GM23338 (cell line): Measurements from ENCODE around the gene MRPS15. TPM values are rescaled to one million over a fixed set of nuclear protein-coding genes. Genes with fewer than 3 reads are reported as not detected.
"Not testable (repeated sequence)": the region's sequence is repeated elsewhere in the genome, so short reads cannot be mapped to it uniquely, and the experiment has no call there.

Experiments used
- ATAC-seq: fragments of 200-7000 bp; cut with Tn5 transposase; 3 replicates; pipeline ENCODE4 v1.9.1; 2020
- DNase-seq: peaks from one replicate; pipeline ENCODE4 v3.0.0-alpha.2; 2015; ENCODE audit warnings: low spot score
- H2AFZ ChIP-seq: fragments of 200-600 bp; sonication (generic); 2 replicates; pipeline ENCODE4 v1.8.0; 2016; ENCODE audit warnings: antibody characterized with exemption, mild to moderate bottlenecking, moderate library complexity
- H3F3A ChIP-seq: fragments of 200-600 bp; sonication (generic); replicated peaks from 2 replicates; pipeline ENCODE4 v1.8.0; 2017; ENCODE audit warnings: antibody characterized with exemption, mixed run types, low read depth
- H3K27ac ChIP-seq: fragments of 200-600 bp; sonication (generic); 2 replicates; pipeline ENCODE4 v1.6.1; 2016; ENCODE audit warnings: low read depth
- H3K27me3 ChIP-seq: fragments of 200-600 bp; sonication (generic); 2 replicates; pipeline ENCODE4 v1.8.0; 2016; ENCODE audit warnings: mild to moderate bottlenecking, mixed run types, moderate library complexity; ENCODE audit not compliant: insufficient read depth
- H3K36me3 ChIP-seq: fragments of 200-600 bp; sonication (generic); 2 replicates; pipeline ENCODE4 v1.8.0; 2016; ENCODE audit warnings: mild to moderate bottlenecking; ENCODE audit not compliant: insufficient read depth
- H3K4me1 ChIP-seq: fragments of 200-600 bp; sonication (generic); 2 replicates; pipeline ENCODE4 v1.8.0; 2016; ENCODE audit warnings: mild to moderate bottlenecking, moderate library complexity; ENCODE audit not compliant: insufficient read depth
- H3K4me2 ChIP-seq: fragments of 200-600 bp; sonication (generic); 2 replicates; pipeline ENCODE4 v1.7.1; 2017; ENCODE audit warnings: mixed run types
- H3K4me3 ChIP-seq: fragments of 200-600 bp; sonication (generic); 2 replicates; pipeline ENCODE4 v1.6.1; 2016; ENCODE audit warnings: mixed run types
- H3K79me2 ChIP-seq: fragments of 200-600 bp; sonication (generic); replicated peaks from 2 replicates; pipeline ENCODE4 v1.8.0; 2017; ENCODE audit warnings: mild to moderate bottlenecking; ENCODE audit not compliant: insufficient read depth
- H3K9me2 ChIP-seq: fragments of 200-600 bp; sonication (generic); 2 replicates; pipeline ENCODE4 v1.8.0; 2017; ENCODE audit not compliant: insufficient read depth
- H4K20me1 ChIP-seq: fragments of 200-600 bp; sonication (generic); replicated peaks from 2 replicates; pipeline ENCODE4 v1.8.0; 2017; ENCODE audit warnings: mild to moderate bottlenecking; ENCODE audit not compliant: insufficient read depth
- H3K27ac Mint-ChIP-seq: 2 replicates; pipeline ENCODE4 v1.8.0; 2020; ENCODE audit warnings: inconsistent platforms, mild to moderate bottlenecking, moderate library complexity, mixed read lengths
- H3K27me3 Mint-ChIP-seq: 3 replicates; pipeline ENCODE4 v1.8.0; 2022; ENCODE audit warnings: low read depth, mild to moderate bottlenecking, moderate library complexity, mixed read lengths, inconsistent platforms; ENCODE audit not compliant: insufficient read depth, poor library complexity
- H3K36me3 Mint-ChIP-seq: 3 replicates; pipeline ENCODE4 v1.8.0; 2021; ENCODE audit warnings: low read depth, mild to moderate bottlenecking, inconsistent platforms, moderate library complexity, mixed read lengths
- H3K4me1 Mint-ChIP-seq: 3 replicates; pipeline ENCODE4 v1.8.0; 2020; ENCODE audit warnings: mild to moderate bottlenecking, inconsistent platforms, mixed read lengths
- H3K4me3 Mint-ChIP-seq: 3 replicates; pipeline ENCODE4 v1.8.0; 2021; ENCODE audit warnings: moderate library complexity, mild to moderate bottlenecking, inconsistent platforms, mixed read lengths
- H3K9me3 Mint-ChIP-seq: 3 replicates; pipeline ENCODE4 v1.8.0; 2020; ENCODE audit warnings: moderate library complexity, mild to moderate bottlenecking, inconsistent platforms, mixed read lengths
- JUNB ChIP-seq: IDR thresholded peaks from one replicate; pipeline ENCODE4 v1.6.1; 2016; ENCODE audit warnings: antibody characterized with exemption; ENCODE audit not compliant: unreplicated experiment
- POLR2AphosphoS5 ChIP-seq: IDR thresholded peaks from 2 replicates; pipeline ENCODE4 v1.6.1; 2016; ENCODE audit warnings: antibody characterized with exemption, low read depth
- STAT1 ChIP-seq: IDR thresholded peaks from one replicate; pipeline ENCODE4 v1.6.1; 2016; ENCODE audit warnings: antibody characterized with exemption; ENCODE audit not compliant: unreplicated experiment
- ZNF114 ChIP-seq: fragments of 250-450 bp; sonication (Bioruptor Pico); IDR thresholded peaks from 2 replicates; pipeline ENCODE4 v1.5.0; 2020; ENCODE audit warnings: mild to moderate bottlenecking, moderate library complexity
- ZNF331 ChIP-seq: fragments of 250-450 bp; sonication (Bioruptor Pico); IDR thresholded peaks from 2 replicates; pipeline ENCODE4 v1.5.0; 2020; ENCODE audit warnings: low read depth, mild to moderate bottlenecking, moderate library complexity
- polyA plus RNA-seq: library from polyadenylated mRNA; unstranded; fragments of >200 nt; fragmentation: Nextera tagmentation; extraction: Ambion mirVana; gene quantifications from 2 replicates; pipeline ENCODE4 v1.2.1, GENCODE V29; 2016
- total RNA-seq: library from RNA; depleted of rRNA; stranded (reverse); fragments of >200 nt; shearing (Covaris generic); gene quantifications from 2 replicates; pipeline ENCODE4 v1.2.3, GENCODE V29; 2014
- TF ChIP-seq, protein P1 (sequence below), 2 experiments: fragments of 200-600 bp in 1 of 2; sonication (generic) in 1 of 2; conservative IDR thresholded peaks; 2 replicates each; pipeline versions ENCODE4 v1.5.1 to v1.6.1; 2016 to 2017; ENCODE audit warnings: antibody characterized with exemption in 2 of 2, low read depth in 2 of 2, mild to moderate bottlenecking in 2 of 2, moderate library complexity in 1 of 2
- TF ChIP-seq, protein P2 (sequence below): IDR thresholded peaks from one replicate; pipeline ENCODE4 v1.6.1; 2018; ENCODE audit warnings: antibody characterized with exemption; ENCODE audit not compliant: unreplicated experiment
- TF ChIP-seq, protein P3 (sequence below): fragments of 250-450 bp; sonication (Bioruptor Pico); IDR thresholded peaks from 2 replicates; pipeline ENCODE4 v1.5.0; 2020; ENCODE audit warnings: mild to moderate bottlenecking, moderate library complexity

The MRPS15 gene
- total and polyA plus RNA-seq, 2 experiments from 2014 or later, result 105 to 311 TPM

DNA sequence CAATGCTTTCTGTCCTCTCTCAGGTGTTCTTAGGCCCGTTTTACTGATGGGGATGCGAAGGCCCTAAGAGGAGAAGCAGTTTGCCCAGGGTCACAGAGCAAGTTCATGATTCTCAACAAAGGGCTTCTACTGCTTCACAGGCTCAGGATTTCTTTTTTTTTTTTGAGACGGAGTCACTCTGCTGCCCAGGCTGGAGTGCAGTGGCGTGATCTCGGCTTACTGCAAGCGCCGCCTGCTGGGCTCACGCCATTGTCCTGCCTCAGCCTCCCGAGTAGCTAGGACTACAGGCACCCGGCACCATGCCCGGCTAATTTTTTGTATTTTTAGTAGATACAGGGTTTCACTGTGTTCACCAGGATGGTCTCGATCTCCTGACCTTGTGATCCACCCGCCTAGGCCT, 13.4 kb upstream of the MRPS15 start:
- H3K9me3 Mint-ChIP-seq, H3K27ac ChIP-seq, H3K27me3 Mint-ChIP-seq, DNase-seq, H3K4me1 ChIP-seq, H3K27ac Mint-ChIP-seq, H3K4me3 ChIP-seq, H3K9me2 ChIP-seq, H2AFZ ChIP-seq, H3K4me1 Mint-ChIP-seq, H3K36me3 ChIP-seq, H3K79me2 ChIP-seq, H4K20me1 ChIP-seq, H3K36me3 Mint-ChIP-seq, H3K4me3 Mint-ChIP-seq, H3K4me2 ChIP-seq, H3K27me3 ChIP-seq, ATAC-seq, H3F3A ChIP-seq: not testable (repeated sequence)
- TF ChIP-seq, protein P1, sequence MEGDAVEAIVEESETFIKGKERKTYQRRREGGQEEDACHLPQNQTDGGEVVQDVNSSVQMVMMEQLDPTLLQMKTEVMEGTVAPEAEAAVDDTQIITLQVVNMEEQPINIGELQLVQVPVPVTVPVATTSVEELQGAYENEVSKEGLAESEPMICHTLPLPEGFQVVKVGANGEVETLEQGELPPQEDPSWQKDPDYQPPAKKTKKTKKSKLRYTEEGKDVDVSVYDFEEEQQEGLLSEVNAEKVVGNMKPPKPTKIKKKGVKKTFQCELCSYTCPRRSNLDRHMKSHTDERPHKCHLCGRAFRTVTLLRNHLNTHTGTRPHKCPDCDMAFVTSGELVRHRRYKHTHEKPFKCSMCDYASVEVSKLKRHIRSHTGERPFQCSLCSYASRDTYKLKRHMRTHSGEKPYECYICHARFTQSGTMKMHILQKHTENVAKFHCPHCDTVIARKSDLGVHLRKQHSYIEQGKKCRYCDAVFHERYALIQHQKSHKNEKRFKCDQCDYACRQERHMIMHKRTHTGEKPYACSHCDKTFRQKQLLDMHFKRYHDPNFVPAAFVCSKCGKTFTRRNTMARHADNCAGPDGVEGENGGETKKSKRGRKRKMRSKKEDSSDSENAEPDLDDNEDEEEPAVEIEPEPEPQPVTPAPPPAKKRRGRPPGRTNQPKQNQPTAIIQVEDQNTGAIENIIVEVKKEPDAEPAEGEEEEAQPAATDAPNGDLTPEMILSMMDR (conservative IDR thresholded peaks at IDR 0.05; ENCODE audit: low read depth in 2 of 2), result peak in 1 of 2 experiments; percentile 29; a peak in 2 of 4 replicates

DNA sequence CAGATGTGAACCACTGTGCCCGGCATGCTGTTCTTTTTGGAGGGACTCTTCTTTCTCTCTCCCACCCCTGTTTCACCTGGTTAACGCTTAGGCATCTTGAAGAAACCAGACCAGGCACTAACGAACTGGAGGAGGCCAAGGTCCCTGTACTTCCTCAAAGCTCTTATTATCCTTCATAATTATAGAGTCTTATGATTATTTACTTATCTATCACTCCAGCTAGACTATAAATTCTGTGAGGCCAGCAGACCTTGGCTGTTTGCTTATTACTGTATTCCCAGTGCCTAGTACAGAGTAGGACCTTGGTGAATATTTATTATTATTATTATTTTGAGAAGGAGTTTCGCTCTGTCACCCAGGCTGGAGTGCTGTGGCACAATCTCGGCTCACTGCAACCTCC, 12.8 kb upstream of the MRPS15 start:
- Histone ChIP-seq H3K4me1 (no peaks in the 10 kb centered on the region), H3K9me2 (no peaks in the 10 kb centered on the region), H3K27me3 (no peaks in the 10 kb centered on the region), H3K4me3 (no peak overlapping the region), H4K20me1 (no peaks in the 10 kb centered on the region), H3K79me2 (no peaks in the 10 kb centered on the region), H3F3A (no peaks in the 10 kb centered on the region), H3K27ac (no peak overlapping the region), H3K36me3 (no peaks in the 10 kb centered on the region), H3K4me2 (no peak overlapping the region), H2AFZ (no peak overlapping the region)
- H3K27me3 Mint-ChIP-seq, result no peaks in the 10 kb centered on the region
- ATAC-seq, result no peak
- no peak overlapping the region for H3K27ac Mint-ChIP-seq
- no peak for DNase-seq
- no peak overlapping the region for H3K4me3 Mint-ChIP-seq
- H3K9me3 Mint-ChIP-seq, result no peaks in the 10 kb centered on the region
- peaks cover 6% of the 10 kb centered on the region for H3K4me1 Mint-ChIP-seq
- no peaks in the 10 kb centered on the region for H3K36me3 Mint-ChIP-seq
- TF ChIP-seq ZNF114 (CRISPR knock-in tag), result no peak
- TF ChIP-seq, protein P2, sequence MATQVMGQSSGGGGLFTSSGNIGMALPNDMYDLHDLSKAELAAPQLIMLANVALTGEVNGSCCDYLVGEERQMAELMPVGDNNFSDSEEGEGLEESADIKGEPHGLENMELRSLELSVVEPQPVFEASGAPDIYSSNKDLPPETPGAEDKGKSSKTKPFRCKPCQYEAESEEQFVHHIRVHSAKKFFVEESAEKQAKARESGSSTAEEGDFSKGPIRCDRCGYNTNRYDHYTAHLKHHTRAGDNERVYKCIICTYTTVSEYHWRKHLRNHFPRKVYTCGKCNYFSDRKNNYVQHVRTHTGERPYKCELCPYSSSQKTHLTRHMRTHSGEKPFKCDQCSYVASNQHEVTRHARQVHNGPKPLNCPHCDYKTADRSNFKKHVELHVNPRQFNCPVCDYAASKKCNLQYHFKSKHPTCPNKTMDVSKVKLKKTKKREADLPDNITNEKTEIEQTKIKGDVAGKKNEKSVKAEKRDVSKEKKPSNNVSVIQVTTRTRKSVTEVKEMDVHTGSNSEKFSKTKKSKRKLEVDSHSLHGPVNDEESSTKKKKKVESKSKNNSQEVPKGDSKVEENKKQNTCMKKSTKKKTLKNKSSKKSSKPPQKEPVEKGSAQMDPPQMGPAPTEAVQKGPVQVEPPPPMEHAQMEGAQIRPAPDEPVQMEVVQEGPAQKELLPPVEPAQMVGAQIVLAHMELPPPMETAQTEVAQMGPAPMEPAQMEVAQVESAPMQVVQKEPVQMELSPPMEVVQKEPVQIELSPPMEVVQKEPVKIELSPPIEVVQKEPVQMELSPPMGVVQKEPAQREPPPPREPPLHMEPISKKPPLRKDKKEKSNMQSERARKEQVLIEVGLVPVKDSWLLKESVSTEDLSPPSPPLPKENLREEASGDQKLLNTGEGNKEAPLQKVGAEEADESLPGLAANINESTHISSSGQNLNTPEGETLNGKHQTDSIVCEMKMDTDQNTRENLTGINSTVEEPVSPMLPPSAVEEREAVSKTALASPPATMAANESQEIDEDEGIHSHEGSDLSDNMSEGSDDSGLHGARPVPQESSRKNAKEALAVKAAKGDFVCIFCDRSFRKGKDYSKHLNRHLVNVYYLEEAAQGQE, result no peak
- TF ChIP-seq, protein P1 (conservative IDR thresholded peaks at IDR 0.05; ENCODE audit: low read depth in 2 of 2), result no peak
- TF ChIP-seq JUNB, result no peak
- no peak for TF ChIP-seq ZNF331 (CRISPR knock-in tag)
- TF ChIP-seq POLR2AphosphoS5, result no peak
- TF ChIP-seq, protein P3, sequence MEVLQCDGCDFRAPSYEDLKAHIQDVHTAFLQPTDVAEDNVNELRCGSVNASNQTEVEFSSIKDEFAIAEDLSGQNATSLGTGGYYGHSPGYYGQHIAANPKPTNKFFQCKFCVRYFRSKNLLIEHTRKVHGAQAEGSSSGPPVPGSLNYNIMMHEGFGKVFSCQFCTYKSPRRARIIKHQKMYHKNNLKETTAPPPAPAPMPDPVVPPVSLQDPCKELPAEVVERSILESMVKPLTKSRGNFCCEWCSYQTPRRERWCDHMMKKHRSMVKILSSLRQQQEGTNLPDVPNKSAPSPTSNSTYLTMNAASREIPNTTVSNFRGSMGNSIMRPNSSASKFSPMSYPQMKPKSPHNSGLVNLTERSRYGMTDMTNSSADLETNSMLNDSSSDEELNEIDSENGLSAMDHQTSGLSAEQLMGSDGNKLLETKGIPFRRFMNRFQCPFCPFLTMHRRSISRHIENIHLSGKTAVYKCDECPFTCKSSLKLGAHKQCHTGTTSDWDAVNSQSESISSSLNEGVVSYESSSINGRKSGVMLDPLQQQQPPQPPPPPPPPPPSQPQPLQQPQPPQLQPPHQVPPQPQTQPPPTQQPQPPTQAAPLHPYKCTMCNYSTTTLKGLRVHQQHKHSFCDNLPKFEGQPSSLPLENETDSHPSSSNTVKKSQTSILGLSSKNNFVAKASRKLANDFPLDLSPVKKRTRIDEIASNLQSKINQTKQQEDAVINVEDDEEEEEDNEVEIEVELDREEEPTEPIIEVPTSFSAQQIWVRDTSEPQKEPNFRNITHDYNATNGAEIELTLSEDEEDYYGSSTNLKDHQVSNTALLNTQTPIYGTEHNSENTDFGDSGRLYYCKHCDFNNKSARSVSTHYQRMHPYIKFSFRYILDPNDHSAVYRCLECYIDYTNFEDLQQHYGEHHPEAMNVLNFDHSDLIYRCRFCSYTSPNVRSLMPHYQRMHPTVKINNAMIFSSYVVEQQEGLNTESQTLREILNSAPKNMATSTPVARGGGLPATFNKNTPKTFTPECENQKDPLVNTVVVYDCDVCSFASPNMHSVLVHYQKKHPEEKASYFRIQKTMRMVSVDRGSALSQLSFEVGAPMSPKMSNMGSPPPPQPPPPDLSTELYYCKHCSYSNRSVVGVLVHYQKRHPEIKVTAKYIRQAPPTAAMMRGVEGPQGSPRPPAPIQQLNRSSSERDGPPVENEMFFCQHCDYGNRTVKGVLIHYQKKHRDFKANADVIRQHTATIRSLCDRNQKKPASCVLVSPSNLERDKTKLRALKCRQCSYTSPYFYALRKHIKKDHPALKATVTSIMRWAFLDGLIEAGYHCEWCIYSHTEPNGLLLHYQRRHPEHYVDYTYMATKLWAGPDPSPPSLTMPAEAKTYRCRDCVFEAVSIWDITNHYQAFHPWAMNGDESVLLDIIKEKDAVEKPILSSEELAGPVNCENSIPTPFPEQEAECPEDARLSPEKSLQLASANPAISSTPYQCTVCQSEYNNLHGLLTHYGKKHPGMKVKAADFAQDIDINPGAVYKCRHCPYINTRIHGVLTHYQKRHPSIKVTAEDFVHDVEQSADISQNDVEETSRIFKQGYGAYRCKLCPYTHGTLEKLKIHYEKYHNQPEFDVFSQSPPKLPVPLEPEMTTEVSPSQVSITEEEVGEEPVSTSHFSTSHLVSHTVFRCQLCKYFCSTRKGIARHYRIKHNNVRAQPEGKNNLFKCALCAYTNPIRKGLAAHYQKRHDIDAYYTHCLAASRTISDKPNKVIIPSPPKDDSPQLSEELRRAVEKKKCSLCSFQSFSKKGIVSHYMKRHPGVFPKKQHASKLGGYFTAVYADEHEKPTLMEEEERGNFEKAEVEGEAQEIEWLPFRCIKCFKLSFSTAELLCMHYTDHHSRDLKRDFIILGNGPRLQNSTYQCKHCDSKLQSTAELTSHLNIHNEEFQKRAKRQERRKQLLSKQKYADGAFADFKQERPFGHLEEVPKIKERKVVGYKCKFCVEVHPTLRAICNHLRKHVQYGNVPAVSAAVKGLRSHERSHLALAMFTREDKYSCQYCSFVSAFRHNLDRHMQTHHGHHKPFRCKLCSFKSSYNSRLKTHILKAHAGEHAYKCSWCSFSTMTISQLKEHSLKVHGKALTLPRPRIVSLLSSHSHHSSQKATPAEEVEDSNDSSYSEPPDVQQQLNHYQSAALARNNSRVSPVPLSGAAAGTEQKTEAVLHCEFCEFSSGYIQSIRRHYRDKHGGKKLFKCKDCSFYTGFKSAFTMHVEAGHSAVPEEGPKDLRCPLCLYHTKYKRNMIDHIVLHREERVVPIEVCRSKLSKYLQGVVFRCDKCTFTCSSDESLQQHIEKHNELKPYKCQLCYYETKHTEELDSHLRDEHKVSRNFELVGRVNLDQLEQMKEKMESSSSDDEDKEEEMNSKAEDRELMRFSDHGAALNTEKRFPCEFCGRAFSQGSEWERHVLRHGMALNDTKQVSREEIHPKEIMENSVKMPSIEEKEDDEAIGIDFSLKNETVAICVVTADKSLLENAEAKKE (CRISPR knock-in tag), result no peak
- no peak for TF ChIP-seq STAT1
